HG03460 (cell line): ENCODE measurements around the gene PARP4.
"Not testable (repeated sequence)": the region's sequence is repeated elsewhere in the genome, so short reads cannot be mapped to it uniquely, and the experiment has no call there.

Experiments
- ATAC-seq: cut with Tn5 transposase; IDR thresholded peaks from one replicate; pipeline ENCODE4 v1.9.1; 2021; ENCODE audit not compliant: unreplicated experiment

Gene PARP4

DNA sequence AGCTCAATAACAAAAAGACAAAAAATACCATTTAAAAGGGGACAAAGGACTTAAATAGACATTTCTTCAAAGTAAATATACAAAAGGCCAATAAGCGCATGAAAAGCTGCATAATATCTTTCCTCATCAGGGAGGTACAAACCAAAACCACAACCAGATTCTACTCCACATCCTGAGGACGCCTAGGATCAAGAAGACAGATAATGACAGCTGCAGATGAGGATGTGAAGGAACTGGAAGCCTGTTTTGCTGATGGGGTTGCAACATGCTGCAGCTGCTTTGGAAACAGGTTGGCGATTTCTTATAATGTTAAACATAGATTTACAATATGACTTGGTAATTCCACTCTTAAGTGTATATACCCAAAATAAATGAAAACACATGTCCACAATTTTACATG, 132.4 kb downstream of the PARP4 start:
- ATAC-seq, result not testable (repeated sequence)

- ATAC-seq, result not testable (repeated sequence)
Measured at GRCh38 chr13:24371273-24371672, 141.3 kb downstream of the PARP4 start.
